HG02973 (cell line): ENCODE data around the gene TSC1.

Source experiments
- ATAC-seq: cut with Tn5 transposase; IDR thresholded peaks from one replicate; pipeline ENCODE4 v1.9.1; 2021; ENCODE audit warnings: moderate library complexity; ENCODE audit not compliant: unreplicated experiment

The TSC1 gene

DNA sequence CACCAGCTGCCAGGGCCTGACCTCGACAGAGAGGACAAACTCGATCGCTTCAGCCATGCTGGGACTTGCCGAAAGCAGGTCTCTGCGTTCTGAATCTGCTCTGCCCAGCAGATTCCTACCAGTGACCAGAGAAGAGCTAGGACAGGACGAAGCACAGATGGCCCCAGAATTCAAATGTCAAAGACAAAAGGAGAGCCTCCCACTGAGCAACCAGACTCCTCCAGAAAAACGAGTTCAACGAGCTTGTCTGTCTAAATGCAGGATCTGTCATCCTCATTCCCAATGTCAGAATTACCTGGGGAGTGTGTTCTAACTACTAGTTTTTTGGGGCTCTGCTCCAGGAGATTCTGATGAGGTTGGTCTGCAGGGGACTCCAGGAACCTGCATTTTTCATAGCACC is 79.7 kb downstream of the TSC1 start:
- ATAC-seq: no peak

DNA sequence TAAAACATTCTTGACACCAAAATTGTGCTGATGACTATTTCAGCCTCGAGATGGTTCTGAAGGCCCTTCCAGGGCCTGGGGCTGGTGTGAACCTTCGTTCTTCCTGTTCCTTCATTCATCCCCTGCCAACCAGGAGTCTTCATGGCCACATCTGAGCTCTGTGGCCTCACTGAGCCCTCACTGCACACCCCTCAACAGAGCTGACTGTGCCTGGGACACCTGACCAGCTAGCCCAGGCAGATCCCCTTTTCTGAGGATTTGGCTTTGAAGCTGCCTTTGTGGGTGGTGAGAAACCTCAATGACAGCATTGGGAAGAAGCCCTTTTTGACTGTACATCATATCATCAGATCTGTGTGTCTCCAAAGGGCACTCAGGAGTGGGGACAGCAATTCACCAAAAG is 80.1 kb downstream of the TSC1 start:
- ATAC-seq: no peak

DNA sequence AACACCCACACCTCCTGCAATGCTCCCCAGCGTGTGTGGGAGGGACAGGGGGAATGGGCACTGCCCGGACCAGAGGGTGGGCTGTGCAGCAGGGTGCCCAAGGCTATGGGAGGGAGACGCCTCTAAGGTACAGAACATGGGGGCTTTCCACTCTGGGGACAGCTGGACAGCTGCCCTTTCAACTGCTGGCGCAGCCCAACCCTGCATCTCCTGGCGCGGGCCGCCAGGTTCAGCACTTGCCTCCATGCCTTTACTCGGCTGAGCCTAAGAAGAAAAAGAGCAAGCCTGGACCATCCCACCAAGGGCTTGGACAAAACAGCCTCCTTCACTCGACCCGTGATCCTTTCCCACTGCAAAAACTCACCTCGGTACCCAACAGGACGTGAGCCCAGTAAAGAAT is 81.3 kb downstream of the TSC1 start:
- no peak for ATAC-seq

DNA sequence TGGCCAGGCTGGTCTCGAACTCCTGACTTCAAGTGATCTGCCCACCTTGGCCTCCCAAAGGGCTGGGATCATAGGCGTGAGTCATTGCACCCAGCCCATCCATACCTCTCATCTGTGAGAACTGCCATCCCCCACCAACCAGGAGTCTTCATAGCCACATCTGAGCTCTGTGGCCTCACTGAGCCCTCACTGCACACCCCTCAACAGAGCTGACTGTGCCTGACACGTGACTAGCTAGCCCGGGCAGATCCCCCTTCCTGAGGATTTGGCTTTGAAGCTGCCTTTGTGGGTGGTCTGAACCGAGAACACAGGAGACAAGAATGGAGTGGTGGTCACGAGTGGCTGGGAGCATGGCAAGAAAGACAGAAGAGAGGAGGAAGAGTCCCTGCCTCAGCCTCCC is 81.9 kb downstream of the TSC1 start:
- ATAC-seq: no peak

DNA sequence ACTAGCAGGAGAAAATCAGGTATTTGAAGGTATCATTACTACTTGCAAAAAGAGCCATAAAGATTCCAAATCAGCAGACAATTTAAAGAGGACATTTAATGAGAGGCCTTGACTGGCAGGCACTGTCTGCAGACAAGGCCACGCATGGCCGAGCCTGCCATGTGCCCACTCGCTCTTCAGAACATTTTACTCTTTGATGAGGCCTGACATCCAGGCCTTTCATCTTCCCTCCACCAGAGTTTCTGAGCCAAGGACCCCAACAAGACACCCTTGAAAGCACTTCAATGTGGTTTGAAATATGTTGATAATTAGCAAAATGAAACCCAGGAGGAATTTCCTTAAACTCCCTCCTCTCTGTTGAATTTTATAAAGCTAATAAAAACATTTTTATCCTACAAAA is 82.8 kb downstream of the TSC1 start:
- ATAC-seq: no peak

DNA sequence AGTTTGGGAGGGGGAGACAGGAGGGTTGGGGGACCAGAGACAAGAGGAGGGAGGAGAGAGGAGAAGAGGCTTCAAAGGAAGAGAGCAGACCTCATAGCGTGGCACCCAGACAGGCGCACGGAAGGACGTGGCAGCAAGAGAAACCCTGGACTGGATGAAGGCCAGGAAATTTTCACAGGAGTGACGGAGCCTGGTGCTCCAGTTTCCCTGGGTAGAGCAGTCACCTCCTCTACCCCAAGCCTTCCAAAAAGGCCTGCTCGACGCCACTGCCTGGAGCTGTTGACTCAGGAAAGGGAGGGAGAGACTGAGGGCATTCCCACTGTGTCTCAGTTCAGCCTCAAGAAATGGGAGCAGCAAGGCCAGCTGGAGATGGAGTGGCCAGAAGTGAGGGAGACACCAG is 85.7 kb downstream of the TSC1 start:
- no peak for ATAC-seq

DNA sequence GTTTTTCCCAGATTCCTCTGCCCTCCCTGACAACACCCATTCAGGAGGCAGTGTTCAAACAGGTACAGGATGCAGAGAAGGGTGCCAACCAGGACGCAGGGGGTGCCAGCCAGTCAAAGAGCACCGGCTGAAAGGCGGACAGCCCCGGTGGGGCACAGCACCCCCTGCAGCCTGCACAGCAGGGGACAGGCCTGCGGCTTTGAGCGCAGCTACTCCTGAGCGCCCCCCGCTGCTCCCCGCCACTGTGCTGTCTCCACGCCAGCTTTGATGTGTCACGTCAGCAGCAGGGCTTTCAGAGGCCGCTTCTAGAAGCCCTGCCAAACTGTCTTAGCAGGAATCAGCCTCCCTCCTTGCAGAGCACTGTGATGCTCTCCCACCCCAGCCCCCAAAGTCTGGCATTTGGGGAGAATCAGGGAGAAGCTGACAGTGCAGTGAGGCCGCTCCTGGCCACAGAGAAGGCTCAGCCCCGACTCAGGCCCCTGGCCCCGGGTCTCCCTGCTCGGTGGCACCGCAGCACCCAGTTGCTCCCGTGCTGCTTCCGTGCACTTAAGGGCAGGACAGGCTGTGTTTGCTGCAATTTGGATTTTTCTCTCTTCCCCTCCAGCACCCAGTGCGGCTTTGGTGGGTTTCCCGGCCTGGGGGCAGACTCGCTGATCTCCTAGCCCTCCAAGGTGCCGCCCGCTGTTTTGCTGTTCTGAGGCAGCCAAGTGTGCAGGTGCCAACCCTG is 86.6 kb downstream of the TSC1 start:
- ATAC-seq: no peak

DNA sequence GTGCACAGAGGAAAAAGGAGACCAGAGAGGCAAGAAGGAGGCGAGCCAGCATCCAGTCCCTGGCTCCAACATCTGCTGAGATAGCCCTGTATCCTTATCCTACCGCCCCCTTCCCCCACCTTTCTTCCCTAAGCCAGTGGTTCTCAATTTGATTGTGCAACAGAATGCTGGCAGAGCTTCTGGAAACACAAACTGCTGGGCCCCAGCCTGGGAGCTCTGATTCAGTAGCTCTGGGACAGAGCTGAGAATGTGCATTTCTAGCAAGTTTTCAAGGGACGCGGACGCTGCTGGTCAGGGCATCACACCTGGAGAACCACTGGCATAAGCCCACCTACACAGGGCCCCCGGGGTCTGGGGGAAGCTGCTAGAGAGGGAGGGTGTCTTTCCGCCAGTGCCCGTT is 87.4 kb downstream of the TSC1 start:
- ATAC-seq: no peak

DNA sequence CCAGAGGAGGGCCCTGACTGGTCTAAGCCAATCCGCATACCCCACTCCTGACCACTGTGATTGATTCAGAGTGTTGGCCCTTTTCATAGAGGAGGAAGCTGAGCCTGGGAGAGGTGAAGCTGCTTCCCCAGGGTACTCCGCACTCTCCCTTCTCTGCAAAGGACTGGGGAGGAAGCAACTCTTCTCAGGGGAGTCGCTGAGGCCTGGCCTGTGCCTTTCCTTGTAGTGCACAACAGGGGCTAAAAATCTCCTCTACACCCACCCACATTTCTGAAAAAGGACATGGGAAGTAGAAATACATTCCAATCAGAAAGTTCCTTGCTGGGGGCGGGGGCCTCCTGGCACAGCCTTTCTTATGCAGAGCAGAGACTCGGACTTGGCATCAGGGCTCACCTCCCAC is 88.5 kb downstream of the TSC1 start:
- no peak for ATAC-seq

DNA sequence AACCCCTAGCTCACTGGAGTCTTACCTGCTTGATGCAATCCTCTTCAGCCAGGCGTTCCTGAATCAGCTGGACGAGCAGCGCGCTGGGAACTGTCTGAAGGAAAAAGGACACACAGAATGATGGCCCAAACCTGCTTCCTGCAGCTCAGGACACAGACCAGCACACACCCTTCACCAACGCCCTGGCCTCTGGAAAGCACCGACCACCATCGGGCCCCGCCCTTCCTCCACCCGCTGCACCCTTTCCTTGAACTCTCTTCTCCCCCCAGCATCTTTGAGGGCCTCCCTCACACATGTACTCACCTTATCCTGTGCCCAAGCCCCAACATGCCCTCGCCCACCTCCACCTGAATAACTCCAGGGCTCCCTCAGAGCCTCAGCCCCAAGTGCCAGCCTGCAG is 89.6 kb downstream of the TSC1 start:
- ATAC-seq: no peak

DNA sequence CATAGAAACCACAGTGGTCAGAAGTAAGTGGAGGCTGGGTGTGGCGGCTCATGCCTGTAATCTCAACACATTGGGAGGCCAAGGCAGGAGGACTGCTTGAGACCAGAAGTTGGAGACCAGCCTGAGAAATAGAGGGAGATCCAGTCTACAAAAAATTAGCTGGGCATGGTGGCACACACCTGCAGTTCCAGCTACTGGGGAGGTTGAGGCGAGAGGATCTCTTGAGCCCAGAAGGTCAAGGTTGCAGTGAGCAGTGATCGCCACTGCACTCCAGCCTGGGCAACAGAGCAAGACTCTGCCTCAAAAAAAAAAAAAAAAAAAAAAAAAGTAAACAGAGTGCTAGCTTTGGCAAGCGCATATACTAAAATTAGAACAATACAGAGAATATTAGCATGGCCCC is 90.9 kb downstream of the TSC1 start:
- ATAC-seq: no peak

DNA sequence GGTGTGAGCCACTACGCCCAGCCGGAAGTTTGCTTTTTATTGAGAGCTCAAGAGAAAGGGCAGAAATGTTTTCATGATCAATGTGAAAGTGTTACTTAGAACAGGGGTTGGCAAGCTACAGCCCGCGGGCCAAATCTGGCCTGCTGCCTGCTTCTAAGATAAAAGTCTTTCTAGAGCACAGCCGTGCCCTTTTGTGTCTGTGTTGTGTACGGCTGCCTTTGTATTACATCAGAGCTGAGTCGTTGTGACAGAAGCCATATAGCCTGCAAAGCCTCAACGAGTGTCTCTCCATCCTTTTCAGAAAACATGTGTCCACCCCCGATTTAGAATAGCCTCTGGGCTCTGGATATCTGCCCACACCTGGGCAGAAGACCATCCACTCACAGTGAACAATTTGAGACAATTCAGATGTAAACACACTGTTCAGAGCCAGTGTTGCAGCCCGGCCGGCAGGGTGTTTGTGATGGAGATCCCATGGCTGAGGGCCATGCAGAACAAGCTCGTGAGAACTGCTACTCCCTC is 95.2 kb downstream of the TSC1 start:
- no peak for ATAC-seq

DNA sequence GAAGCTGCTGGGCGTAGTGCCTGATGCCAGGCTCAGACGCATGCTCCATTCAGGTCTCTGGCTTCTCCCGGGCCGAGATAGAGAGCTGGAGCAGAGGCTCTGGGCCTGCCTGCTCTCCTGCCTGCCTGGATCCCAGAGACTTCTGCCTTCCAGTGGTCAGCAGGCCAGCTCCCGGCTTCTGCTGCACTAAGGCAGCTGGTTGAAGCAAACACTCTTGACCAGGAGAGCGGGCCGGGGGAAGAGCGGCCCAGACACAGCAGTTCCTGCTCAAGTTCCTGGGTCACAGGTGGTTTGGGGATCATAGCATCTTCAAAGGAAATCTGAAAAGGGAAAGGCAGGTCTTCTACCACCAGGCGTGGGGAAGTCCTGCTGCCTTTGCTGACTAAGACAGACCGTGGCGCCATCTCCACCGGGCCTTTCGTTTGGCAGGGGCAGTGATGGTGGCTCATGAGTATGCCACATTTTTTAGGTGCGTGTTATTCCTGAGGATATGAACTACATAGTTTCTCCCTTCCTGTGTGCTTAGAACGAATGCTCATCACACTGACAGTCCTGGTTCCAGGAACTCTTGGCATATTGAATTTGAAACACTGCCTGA is 97.4 kb downstream of the TSC1 start:
- ATAC-seq: no peak

DNA sequence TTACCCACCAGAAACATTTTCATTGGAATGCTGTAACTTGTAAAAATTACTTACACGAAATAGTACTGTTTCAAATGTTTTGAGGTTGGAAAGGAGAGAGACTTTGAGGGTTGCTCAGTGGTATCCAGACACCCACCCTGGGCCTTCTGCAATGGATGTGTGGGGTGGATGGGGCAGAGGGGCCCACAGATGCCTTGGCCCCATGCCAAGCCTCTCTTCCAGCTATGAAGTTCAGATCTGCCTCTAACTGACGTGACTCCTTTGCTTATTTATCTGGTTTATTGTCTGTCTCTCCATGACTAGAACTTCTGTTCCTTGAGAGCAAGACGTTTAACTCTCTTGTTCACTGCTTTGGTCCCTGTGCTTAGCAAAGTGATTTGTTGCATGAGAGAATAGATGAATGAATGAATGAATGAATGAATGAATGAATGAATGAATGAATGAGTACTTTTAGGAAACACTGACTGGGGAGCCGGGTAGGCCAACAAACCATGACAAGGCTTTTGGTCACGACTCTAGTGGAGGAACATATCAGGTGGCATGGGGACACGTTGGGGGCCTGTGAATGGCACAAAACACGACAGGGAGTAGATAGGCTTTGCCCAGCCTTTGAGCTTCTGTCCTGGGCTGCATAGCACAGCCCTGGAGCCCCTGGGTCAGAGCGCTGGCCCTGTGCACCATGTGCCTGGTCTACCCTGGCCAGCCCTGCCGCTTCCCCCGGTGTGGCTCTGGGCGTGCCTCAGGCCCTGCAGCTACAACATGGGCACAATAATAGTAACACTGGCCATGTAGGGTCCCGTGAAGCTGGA is 98.1 kb downstream of the TSC1 start:
- no peak for ATAC-seq

DNA sequence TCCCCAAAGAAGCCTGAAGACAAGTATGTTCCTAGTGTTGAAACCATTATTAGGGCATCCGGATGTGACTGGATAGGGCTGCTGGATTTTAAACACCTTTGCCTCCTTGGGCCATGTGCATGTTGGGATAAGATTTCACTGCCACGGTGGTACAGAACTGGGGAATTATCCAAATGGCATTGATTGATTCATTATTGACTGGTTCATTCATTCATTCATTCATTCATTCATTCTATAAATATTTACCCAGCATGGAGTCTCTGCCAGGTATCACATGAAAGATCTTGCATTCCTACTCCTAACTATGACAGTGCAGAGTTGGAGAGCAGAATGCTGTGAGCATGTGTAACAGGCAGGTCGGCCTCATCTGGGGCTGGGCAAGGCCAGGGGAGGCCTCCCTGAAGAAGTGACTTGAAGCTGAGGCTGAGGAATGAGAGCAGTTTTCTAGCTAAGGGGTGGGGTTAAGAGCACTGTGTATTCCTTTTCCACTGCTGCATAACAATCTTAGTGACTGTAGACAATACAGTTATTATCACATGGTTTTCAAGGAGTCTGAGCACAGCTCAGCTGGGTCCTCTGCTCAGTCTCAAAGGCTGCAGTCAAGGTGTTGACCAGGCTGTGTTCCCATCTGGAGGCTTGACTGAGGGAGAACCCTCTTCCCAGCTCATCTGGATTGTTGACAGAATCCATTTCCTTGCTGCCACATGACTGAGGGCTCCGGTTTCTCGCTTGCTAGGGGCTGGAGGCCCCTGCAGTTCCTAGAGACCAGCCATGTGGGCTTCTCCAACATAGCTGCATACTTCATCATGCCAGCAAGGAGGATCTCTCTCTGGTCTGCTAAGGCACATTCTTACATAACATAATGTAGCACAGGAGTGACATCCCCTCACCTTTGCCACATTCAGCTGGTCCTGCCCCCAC is 102.0 kb downstream of the TSC1 start:
- no peak for ATAC-seq
